ENCODE results near the gene SAE1. TPM values are rescaled to one million over a fixed set of nuclear protein-coding genes. Genes with fewer than 3 reads are reported as not detected.

Gene SAE1
- total and polyA plus RNA-seq, 2 donors (not counting 1 experiment from before 2014, with no cell fraction given), result 26.5 to 45.1 TPM

DNA sequence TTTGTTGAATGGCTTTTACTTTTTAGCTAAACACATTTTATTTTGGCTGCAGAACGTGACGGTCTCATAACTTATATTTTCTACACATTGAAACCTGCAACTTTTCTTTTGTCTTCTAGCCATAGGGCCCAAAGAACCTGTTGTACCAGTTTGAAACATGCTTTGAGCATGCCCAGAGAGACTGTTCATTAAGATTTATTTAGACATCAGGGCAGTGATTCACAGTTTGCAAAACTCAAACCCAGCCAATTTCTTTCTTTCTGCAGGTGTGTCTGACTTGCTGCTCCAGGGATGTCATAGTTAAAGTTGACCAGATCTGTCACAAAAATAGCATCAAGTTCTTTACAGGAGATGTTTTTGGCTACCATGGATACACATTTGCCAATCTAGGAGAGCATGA, 22.0 kb downstream of the SAE1 start:
- no peaks in the 10 kb centered on the region for H3K27me3 ChIP-seq (replicated peaks in 1 of 4; ENCODE audit: control extremely low read depth in 1 of 4, control insufficient read depth in 3 of 4, insufficient read depth in 4 of 4, low read length in 3 of 4)
- intact Hi-C loops (cut with micrococcal nuclease), result no loop called here
- H4K20me1 ChIP-seq (ENCODE audit: control insufficient read depth, insufficient read depth, low read length, poor library complexity, severe bottlenecking), result no peaks in the 10 kb centered on the region
- H3K4me3 Mint-ChIP-seq, result no peak overlapping the region
- peaks cover 13 to 18% of the 10 kb centered on the region in 2 donors for H3K4me1 ChIP-seq (ENCODE audit: control insufficient read depth in 2 of 2, insufficient read depth in 2 of 2, low read length in 2 of 2)
- H3K9me3 Mint-ChIP-seq (ENCODE audit: insufficient read depth), result no peaks in the 10 kb centered on the region
- H3K9ac ChIP-seq (ENCODE audit: low read length), result no peak overlapping the region
- peaks cover 15% of the 10 kb centered on the region for H3K4me1 Mint-ChIP-seq
- H2AFZ ChIP-seq (ENCODE audit: insufficient read depth, low read depth, low read length, poor library complexity, severe bottlenecking), result no peak overlapping the region
- H3K9me3 ChIP-seq (ENCODE audit: control extremely low read depth in 1 of 3, control insufficient read depth in 2 of 3, insufficient read depth in 1 of 3, low read length in 2 of 3), result no peaks in the 10 kb centered on the region
- no peak for DNase-seq
- no peak for TF ChIP-seq EZH2 (IDR thresholded peaks at IDR 0.05; ENCODE audit: borderline replicate concordance, insufficient read depth, low read depth, low read length, poor library complexity, severe bottlenecking)
- no peak for TF ChIP-seq CTCF (IDR thresholded peaks at IDR 0.05)
- CTCF ChIA-PET, result interaction anchor here (0.8 to 4.2 kb wide), 4 partner anchors 27 to 93 kb away, joined by 3 to 78 read pairs (median 3); no protein-coding TSS in a partner anchor
- no peaks in the 10 kb centered on the region for H3K27me3 Mint-ChIP-seq
- no CpG with 5 or more reads among the region's 2 CpGs for WGBS (ENCODE audit: insufficient coverage)
- H3K4me2 ChIP-seq (replicated peaks; ENCODE audit: low read depth, low read length, poor library complexity, severe bottlenecking), result no peak overlapping the region
- no peak overlapping the region for H3K27ac Mint-ChIP-seq
- ATAC-seq (ENCODE audit: low read depth), result no peak
- no peaks in the 10 kb centered on the region for H3K79me2 ChIP-seq (ENCODE audit: control insufficient read depth, insufficient read depth, low read length)
- POLR2A ChIA-PET, result no interaction called here
- no peak overlapping the region for H3K4me3 ChIP-seq (ENCODE audit: control extremely low read depth in 1 of 5, extremely low read depth in 1 of 5, insufficient read depth in 1 of 5, low read depth in 2 of 5, low read length in 4 of 5)
- no peak overlapping the region for H3K27ac ChIP-seq (ENCODE audit: low read length in 2 of 2)
- H3K36me3 ChIP-seq (replicated peaks in 1 of 2; ENCODE audit: control extremely low read depth in 1 of 2, control insufficient read depth in 1 of 2, extremely low read depth in 1 of 2, insufficient read depth in 2 of 2, low read length in 1 of 2), result peaks cover 11 to 42% of the 10 kb centered on the region in 2 experiments

GRCh38 chr19:47153266-47153665, 22.6 kb downstream of the SAE1 start:
- Histone ChIP-seq H3K9ac (ENCODE audit: low read length) (no peak overlapping the region), H3K27me3 (replicated peaks in 1 of 4; ENCODE audit: control extremely low read depth in 1 of 4, control insufficient read depth in 3 of 4, insufficient read depth in 4 of 4, low read length in 3 of 4) (no peaks in the 10 kb centered on the region), H3K27ac (ENCODE audit: low read length in 2 of 2) (no peak overlapping the region), H3K4me2 (replicated peaks; ENCODE audit: low read depth, low read length, poor library complexity, severe bottlenecking) (no peak overlapping the region), H3K4me3 (ENCODE audit: control extremely low read depth in 1 of 5, extremely low read depth in 1 of 5, insufficient read depth in 1 of 5, low read depth in 2 of 5, low read length in 4 of 5) (no peak overlapping the region), H2AFZ (ENCODE audit: insufficient read depth, low read depth, low read length, poor library complexity, severe bottlenecking) (no peak overlapping the region), H3K4me1 (ENCODE audit: control insufficient read depth in 2 of 2, insufficient read depth in 2 of 2, low read length in 2 of 2) (peaks cover 20 to 24% of the 10 kb centered on the region in 2 donors), H3K36me3 (replicated peaks in 1 of 2; ENCODE audit: control extremely low read depth in 1 of 2, control insufficient read depth in 1 of 2, extremely low read depth in 1 of 2, insufficient read depth in 2 of 2, low read length in 1 of 2) (peaks cover 10 to 42% of the 10 kb centered on the region in 2 experiments), H3K79me2 (ENCODE audit: control insufficient read depth, insufficient read depth, low read length) (no peaks in the 10 kb centered on the region), H4K20me1 (ENCODE audit: control insufficient read depth, insufficient read depth, low read length, poor library complexity, severe bottlenecking) (no peaks in the 10 kb centered on the region), H3K9me3 (ENCODE audit: control extremely low read depth in 1 of 3, control insufficient read depth in 2 of 3, insufficient read depth in 1 of 3, low read length in 2 of 3) (no peaks in the 10 kb centered on the region)
- ChIA-PET CTCF (interaction anchor here (0.8 kb wide), 1 partner anchor 27 kb away, joined by 3 read pairs; no protein-coding TSS in a partner anchor), POLR2A (no interaction called here)
- no peak overlapping the region for H3K4me3 Mint-ChIP-seq
- no CpG with 5 or more reads among the region's 2 CpGs for WGBS (ENCODE audit: insufficient coverage)
- H3K4me1 Mint-ChIP-seq, result peaks cover 19% of the 10 kb centered on the region
- intact Hi-C loops (cut with micrococcal nuclease), result no loop called here
- no peaks in the 10 kb centered on the region for H3K27me3 Mint-ChIP-seq
- TF ChIP-seq CTCF (IDR thresholded peaks at IDR 0.05) (no peak), EZH2 (IDR thresholded peaks at IDR 0.05; ENCODE audit: borderline replicate concordance, insufficient read depth, low read depth, low read length, poor library complexity, severe bottlenecking) (no peak)
- no peak overlapping the region for H3K27ac Mint-ChIP-seq
- DNase-seq, result no peak
- H3K9me3 Mint-ChIP-seq (ENCODE audit: insufficient read depth), result no peaks in the 10 kb centered on the region
- ATAC-seq (ENCODE audit: low read depth), result no peak
